Rectal smooth muscle tissue (tissue), 1 donor: Measurements from ENCODE around the gene ZNF532.

Experiments
- H3K27ac ChIP-seq: one replicate; pipeline ENCODE4 v1.7.0; 2013; ENCODE audit warnings: low read depth, low read length, inconsistent platforms
- H3K27me3 ChIP-seq: one replicate; pipeline ENCODE4 v1.7.0; 2013; ENCODE audit warnings: low read length; ENCODE audit not compliant: control insufficient read depth, insufficient read depth
- H3K36me3 ChIP-seq: one replicate; pipeline ENCODE4 v1.7.0; 2013; ENCODE audit warnings: low read length; ENCODE audit not compliant: control insufficient read depth, insufficient read depth
- H3K4me1 ChIP-seq: one replicate; pipeline ENCODE4 v1.7.0; 2013; ENCODE audit warnings: low read length; ENCODE audit not compliant: control insufficient read depth, insufficient read depth
- H3K4me3 ChIP-seq: one replicate; pipeline ENCODE4 v1.7.0; 2013; ENCODE audit warnings: low read length
- H3K9ac ChIP-seq: one replicate; pipeline ENCODE4 v1.7.0; 2013; ENCODE audit warnings: low read length

Gene ZNF532

GRCh38 chr18:58966005-58966677 lies 101.5 kb downstream of the ZNF532 start:
- Histone ChIP-seq H3K36me3 (peaks cover 8% of the 10 kb centered on the region), H3K4me3 (peak overlapping the region; percentile 15), H3K4me1 (peaks cover 14% of the 10 kb centered on the region), H3K9ac (no peak overlapping the region), H3K27me3 (no peaks in the 10 kb centered on the region), H3K27ac (peak overlapping the region; percentile 55)

- Histone ChIP-seq H3K27ac (peak overlapping the region; percentile 17), H3K4me3 (no peak overlapping the region), H3K4me1 (peaks cover 14% of the 10 kb centered on the region), H3K36me3 (peaks cover 8% of the 10 kb centered on the region), H3K27me3 (no peaks in the 10 kb centered on the region), H3K9ac (no peak overlapping the region)
Measured at GRCh38 chr18:58966704-58967103, 102.0 kb downstream of the ZNF532 start.

GRCh38 chr18:58967751-58968254 lies 103.1 kb downstream of the ZNF532 start:
- Histone ChIP-seq H3K27ac (no peak overlapping the region), H3K27me3 (no peaks in the 10 kb centered on the region), H3K4me1 (peaks cover 14% of the 10 kb centered on the region), H3K9ac (no peak overlapping the region), H3K4me3 (no peak overlapping the region), H3K36me3 (peaks cover 8% of the 10 kb centered on the region)

- H3K4me3 ChIP-seq, result no peak overlapping the region
- peaks cover 2% of the 10 kb centered on the region for H3K4me1 ChIP-seq
- peaks cover 5% of the 10 kb centered on the region for H3K36me3 ChIP-seq
- H3K9ac ChIP-seq, result no peak overlapping the region
- no peaks in the 10 kb centered on the region for H3K27me3 ChIP-seq
- H3K27ac ChIP-seq, result no peak overlapping the region
Measured at GRCh38 chr18:58970943-58971790, 106.5 kb downstream of the ZNF532 start.

- H3K9ac ChIP-seq, result no peak overlapping the region
- H3K36me3 ChIP-seq, result peaks cover 5% of the 10 kb centered on the region
- H3K4me1 ChIP-seq, result no peaks in the 10 kb centered on the region
- no peaks in the 10 kb centered on the region for H3K27me3 ChIP-seq
- no peak overlapping the region for H3K4me3 ChIP-seq
- H3K27ac ChIP-seq, result no peak overlapping the region
Measured at GRCh38 chr18:58975296-58975695, 110.6 kb downstream of the ZNF532 start.

- no peaks in the 10 kb centered on the region for H3K27me3 ChIP-seq
- no peak overlapping the region for H3K27ac ChIP-seq
- H3K4me3 ChIP-seq, result no peak overlapping the region
- no peak overlapping the region for H3K9ac ChIP-seq
- H3K36me3 ChIP-seq, result peaks cover under 1% of the 10 kb centered on the region
- no peaks in the 10 kb centered on the region for H3K4me1 ChIP-seq
Measured at GRCh38 chr18:58975781-58976180, 111.1 kb downstream of the ZNF532 start.

- Histone ChIP-seq H3K4me1 (no peaks in the 10 kb centered on the region), H3K27me3 (no peaks in the 10 kb centered on the region), H3K4me3 (no peak overlapping the region), H3K27ac (no peak overlapping the region), H3K9ac (no peak overlapping the region), H3K36me3 (peaks cover 6% of the 10 kb centered on the region)
Measured at GRCh38 chr18:58977223-58977622, 112.5 kb downstream of the ZNF532 start.

- Histone ChIP-seq H3K36me3 (peaks cover 6% of the 10 kb centered on the region), H3K27ac (no peak overlapping the region), H3K27me3 (no peaks in the 10 kb centered on the region), H3K4me3 (no peak overlapping the region), H3K9ac (no peak overlapping the region), H3K4me1 (no peaks in the 10 kb centered on the region)
Measured at GRCh38 chr18:58977801-58978200, 113.1 kb downstream of the ZNF532 start.

- Histone ChIP-seq H3K4me3 (no peak overlapping the region), H3K4me1 (no peaks in the 10 kb centered on the region), H3K36me3 (peaks cover 9% of the 10 kb centered on the region), H3K9ac (no peak overlapping the region), H3K27ac (no peak overlapping the region), H3K27me3 (no peaks in the 10 kb centered on the region)
Measured at GRCh38 chr18:58978916-58979315, 114.2 kb downstream of the ZNF532 start.

GRCh38 chr18:58979615-58980014 lies 114.9 kb downstream of the ZNF532 start:
- Histone ChIP-seq H3K27ac (no peak overlapping the region), H3K9ac (no peak overlapping the region), H3K36me3 (peaks cover 9% of the 10 kb centered on the region)

GRCh38 chr18:58980991-58981390 lies 116.3 kb downstream of the ZNF532 start:
- no peak overlapping the region for H3K4me3 ChIP-seq
- H3K4me1 ChIP-seq, result no peaks in the 10 kb centered on the region
- H3K36me3 ChIP-seq, result peaks cover 9% of the 10 kb centered on the region
- no peak overlapping the region for H3K9ac ChIP-seq
- no peak overlapping the region for H3K27ac ChIP-seq
- H3K27me3 ChIP-seq, result no peaks in the 10 kb centered on the region

More at GRCh38 chr18:58979615-58980014, 114.9 kb downstream of the ZNF532 start:
- no peaks in the 10 kb centered on the region for H3K4me1 ChIP-seq
- no peaks in the 10 kb centered on the region for H3K27me3 ChIP-seq
- H3K4me3 ChIP-seq, result no peak overlapping the region

- Histone ChIP-seq H3K27ac (no peak overlapping the region), H3K27me3 (no peaks in the 10 kb centered on the region), H3K36me3 (peaks cover 9% of the 10 kb centered on the region), H3K9ac (no peak overlapping the region), H3K4me3 (no peak overlapping the region), H3K4me1 (no peaks in the 10 kb centered on the region)
Measured at GRCh38 chr18:58983260-58984155, 118.8 kb downstream of the ZNF532 start.
